Activated CD8-positive, alpha-beta memory T cell treated with anti-CD3 and anti-CD28 coated beads for 36 hours (primary cell): ENCODE results near the gene SLC28A1. TPM values are rescaled to one million over a fixed set of nuclear protein-coding genes. Genes with fewer than 3 reads are reported as not detected.

Experiments used
- total RNA-seq, 2 experiments: library from RNA; stranded (reverse); gene quantifications; one replicate each; pipeline ENCODE4 v1.2.3, GENCODE V29; 2021

SLC28A1 gene
- total RNA-seq, 2 experiments from 2014 or later = not detected

Other genes with a start within 250 kb of the SLC28A1 start
- 10 to 100 TPM; 21.6 to 25.2 TPM for gene WDR73, start 230.4 kb upstream of the SLC28A1 start, total RNA-seq
- gene NMB, start 226.5 kb upstream of the SLC28A1 start, total RNA-seq = 1 to 10 TPM; 4.0 to 4.2 TPM
- 100 to 1,000 TPM; 126 to 129 TPM for gene SEC11A, start 168.5 kb upstream of the SLC28A1 start, total RNA-seq
- 10 to 100 TPM; 29.6 to 30.0 TPM for gene ZNF592, start 136.1 kb upstream of the SLC28A1 start, total RNA-seq
- gene ALPK3, start 67.3 kb upstream of the SLC28A1 start, total RNA-seq = under 1 TPM; 0.06 to 0.08 TPM
- gene PDE8A, start 97.2 kb downstream of the SLC28A1 start, total RNA-seq = 10 to 100 TPM; 17.5 to 19.7 TPM